ENCODE measurements around the gene NUP50.

The NUP50 gene

GRCh38 chr22:45223304-45224117, 59.8 kb downstream of the NUP50 start:
- TF ChIP-seq REST (IDR thresholded peaks at IDR 0.05; ENCODE audit: insufficient replicate concordance, low read depth) (peak; percentile 57), SPI1 (IDR thresholded peaks at IDR 0.05; ENCODE audit: borderline replicate concordance, low read depth) (no peak)
- Histone ChIP-seq H3K27me3 (ENCODE audit: insufficient read depth, poor library complexity, severe bottlenecking) (no peaks in the 10 kb centered on the region), H3K27ac (replicated peaks) (peak overlapping the region; percentile 98)

GRCh38 chr22:45224331-45224730, 60.6 kb downstream of the NUP50 start:
- TF ChIP-seq GABPA (IDR thresholded peaks at IDR 0.05; ENCODE audit: low read depth), result no peak
- no peak for TF ChIP-seq SPI1 (IDR thresholded peaks at IDR 0.05; ENCODE audit: borderline replicate concordance, low read depth)
- no peak for TF ChIP-seq REST (IDR thresholded peaks at IDR 0.05; ENCODE audit: insufficient replicate concordance, low read depth)
- no peak for TF ChIP-seq CTCF (IDR thresholded peaks at IDR 0.05; ENCODE audit: insufficient read depth, low read length)
- TF ChIP-seq POLR2AphosphoS5 (IDR thresholded peaks at IDR 0.05; ENCODE audit: low read depth), result no peak
- DNase-seq (ENCODE audit: low read depth in 1 of 2, low spot score in 1 of 2), result no peak
- peak overlapping the region; percentile 98 for H3K27ac ChIP-seq (replicated peaks)
- H3K27me3 ChIP-seq (ENCODE audit: insufficient read depth, poor library complexity, severe bottlenecking), result no peaks in the 10 kb centered on the region
- H3K4me3 ChIP-seq (replicated peaks; ENCODE audit: insufficient read depth, low read length), result no peak overlapping the region

More at GRCh38 chr22:45223304-45224117, 59.8 kb downstream of the NUP50 start:
- DNase-seq (ENCODE audit: low read depth in 1 of 2, low spot score in 1 of 2), result no peak
- H3K4me3 ChIP-seq (replicated peaks; ENCODE audit: insufficient read depth, low read length), result no peak overlapping the region

- Histone ChIP-seq H3K27ac (replicated peaks) (peak overlapping the region; percentile 98), H3K27me3 (ENCODE audit: insufficient read depth, poor library complexity, severe bottlenecking) (no peaks in the 10 kb centered on the region), H3K4me3 (replicated peaks; ENCODE audit: insufficient read depth, low read length) (no peak overlapping the region)
- no peak for DNase-seq (ENCODE audit: low read depth in 1 of 2, low spot score in 1 of 2)
- TF ChIP-seq POLR2AphosphoS5 (IDR thresholded peaks at IDR 0.05; ENCODE audit: low read depth), result no peak
- no peak for TF ChIP-seq SPI1 (IDR thresholded peaks at IDR 0.05; ENCODE audit: borderline replicate concordance, low read depth)
- no peak for TF ChIP-seq REST (IDR thresholded peaks at IDR 0.05; ENCODE audit: insufficient replicate concordance, low read depth)
- no peak for TF ChIP-seq CTCF (IDR thresholded peaks at IDR 0.05; ENCODE audit: insufficient read depth, low read length)
- no peak for TF ChIP-seq GABPA (IDR thresholded peaks at IDR 0.05; ENCODE audit: low read depth)
Measured at GRCh38 chr22:45224988-45225731, 61.4 kb downstream of the NUP50 start.

Measured in HL-60 (cell line).